Measurements from ENCODE around the gene HOXD12.

The HOXD12 gene

DNA sequence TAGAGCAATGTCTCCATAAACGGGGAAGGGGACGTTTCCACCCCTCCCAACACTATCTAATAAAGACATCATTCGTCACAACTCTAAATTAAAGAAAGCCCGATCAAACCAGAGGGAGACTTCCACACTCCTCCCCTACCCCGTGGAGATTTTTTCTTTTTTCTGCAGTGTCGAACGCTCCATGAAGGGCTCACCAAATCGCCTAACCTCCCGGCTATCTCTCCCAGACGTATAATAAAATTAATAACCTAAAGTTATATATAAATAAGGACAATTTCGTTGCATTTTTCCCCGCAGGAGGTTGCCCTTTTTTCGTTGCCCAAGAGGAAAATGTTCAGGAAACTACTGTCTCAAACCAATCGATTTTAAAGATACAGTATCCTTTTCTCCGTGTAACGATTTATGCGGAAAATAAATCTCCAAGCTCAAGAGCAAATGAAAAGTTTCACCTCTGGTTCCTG is 18.2 kb upstream of the HOXD12 start:
- DNase-seq: no peak

DNA sequence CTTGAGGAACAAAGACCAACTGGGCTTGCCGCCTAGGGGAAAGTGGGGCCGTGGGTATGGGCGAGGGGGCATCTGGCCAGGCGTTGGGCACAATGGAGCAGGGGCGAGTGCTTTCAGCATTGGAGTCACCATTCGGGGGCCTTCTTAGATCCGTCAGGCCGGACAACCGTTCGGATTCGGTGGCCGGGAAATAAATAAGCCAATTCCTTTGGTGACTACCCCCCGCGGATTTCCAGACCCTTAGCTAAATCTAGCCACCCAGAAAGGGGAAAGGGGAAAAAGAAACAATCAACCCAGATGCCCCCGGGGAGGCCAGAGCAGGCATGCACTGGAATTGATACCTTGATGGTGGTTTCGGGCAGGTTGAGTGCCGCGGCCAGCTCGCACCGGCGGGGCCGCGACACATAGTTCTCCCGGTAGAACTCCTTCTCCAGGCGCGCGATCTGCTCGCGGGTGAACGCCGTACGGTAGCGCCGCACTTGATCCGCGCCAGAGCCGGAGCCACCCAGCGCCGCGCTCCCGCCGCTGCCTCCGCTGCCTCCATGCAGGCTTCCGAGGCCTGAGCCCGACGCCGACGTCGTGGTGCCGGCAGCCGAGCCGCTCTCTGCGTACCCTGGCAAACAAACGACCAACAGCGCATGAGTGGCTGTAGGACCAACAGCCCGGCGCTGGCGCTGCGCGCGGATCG is 17.6 kb upstream of the HOXD12 start:
- no peak for DNase-seq

DNA sequence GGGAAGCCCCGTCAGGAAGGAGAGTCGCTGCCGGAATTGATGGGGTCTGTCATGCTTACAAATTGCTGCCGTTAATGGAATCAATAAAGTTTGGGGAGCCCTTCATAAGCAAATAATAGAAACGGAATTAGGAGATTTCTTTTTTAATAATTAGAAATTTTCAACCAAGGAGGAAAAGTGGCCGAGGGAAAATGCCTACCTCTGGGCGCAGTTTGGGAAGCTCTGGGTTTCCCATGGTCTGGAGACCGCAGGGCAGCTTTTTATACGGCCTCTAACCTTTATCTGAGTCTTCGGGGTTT is 17.1 kb upstream of the HOXD12 start:
- no peak for DNase-seq

DNA sequence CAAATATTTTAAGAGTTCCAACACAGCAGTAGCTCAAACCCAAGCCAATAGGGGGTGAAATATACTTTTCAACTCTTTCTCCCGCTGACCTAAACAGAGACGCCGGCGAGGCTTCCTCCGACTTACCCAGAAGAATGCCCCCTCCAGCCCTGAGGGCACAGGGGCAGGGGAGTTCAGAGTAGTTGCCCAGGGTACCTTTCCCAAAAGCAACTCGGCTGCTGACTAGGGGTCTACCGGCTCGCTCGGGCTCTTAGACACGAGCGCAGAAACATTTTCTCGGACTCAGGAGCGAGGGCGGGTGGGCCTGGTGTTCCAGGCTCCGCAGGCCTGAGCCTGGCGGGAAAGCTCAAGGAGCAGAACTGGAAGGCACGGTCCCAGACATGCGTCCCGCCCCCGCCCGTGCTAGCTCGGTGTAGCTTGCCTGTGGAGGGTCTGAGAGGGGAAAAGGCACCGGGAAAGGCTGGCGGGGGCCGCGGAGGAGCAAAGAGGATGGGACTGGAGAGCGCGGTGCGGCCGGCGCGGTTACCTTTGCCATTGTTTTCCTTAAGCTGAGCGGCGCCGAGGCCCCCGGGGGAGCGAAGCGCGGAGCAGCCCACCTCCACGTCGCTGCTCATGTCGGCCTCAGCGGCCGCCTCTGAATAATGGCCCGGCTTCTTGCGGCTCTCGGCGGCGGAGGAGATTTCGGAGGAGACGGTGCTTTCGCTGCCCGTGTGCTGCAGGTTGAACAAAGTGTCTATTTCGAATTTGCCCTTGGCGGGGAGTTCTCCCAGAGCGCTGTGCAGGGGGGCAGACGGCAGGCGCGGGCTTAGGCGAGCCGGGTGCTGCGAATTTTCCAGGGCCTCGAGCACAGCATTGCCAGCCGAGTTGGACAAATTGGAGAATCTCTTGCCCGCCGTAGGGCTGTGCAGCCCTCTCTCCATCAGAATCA is 16.5 kb upstream of the HOXD12 start:
- DNase-seq: no peak

DNA sequence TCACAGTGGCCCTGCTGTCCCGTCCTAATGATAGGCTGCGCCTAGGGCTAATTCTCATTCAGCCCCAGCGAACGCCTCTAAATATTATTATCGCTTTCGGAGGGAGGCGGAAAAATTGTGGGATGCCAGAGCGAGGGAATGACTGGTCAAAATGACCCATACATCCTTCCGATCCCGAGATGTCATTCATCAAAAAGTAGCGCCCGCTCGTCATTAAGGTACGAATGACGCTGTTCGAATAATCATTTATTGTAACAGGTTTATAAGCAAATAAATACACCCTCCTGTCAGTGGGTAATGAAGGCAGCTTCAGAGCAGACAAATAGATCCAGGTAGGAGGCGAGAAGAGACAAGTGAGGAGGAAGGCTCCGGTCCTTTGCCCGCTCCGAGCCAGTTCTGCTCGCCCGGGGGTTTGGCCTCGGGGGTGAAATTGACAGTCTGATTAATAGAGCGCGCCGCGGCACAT is 15.8 kb upstream of the HOXD12 start, which contains the start of gene EVX2:
Gene EVX2, minus strand, starts transcription at position 167 of the 466 bp plus-strand sequence. CDS start 186 bp downstream, outside the sequence.
- DNase-seq: no peak

DNA sequence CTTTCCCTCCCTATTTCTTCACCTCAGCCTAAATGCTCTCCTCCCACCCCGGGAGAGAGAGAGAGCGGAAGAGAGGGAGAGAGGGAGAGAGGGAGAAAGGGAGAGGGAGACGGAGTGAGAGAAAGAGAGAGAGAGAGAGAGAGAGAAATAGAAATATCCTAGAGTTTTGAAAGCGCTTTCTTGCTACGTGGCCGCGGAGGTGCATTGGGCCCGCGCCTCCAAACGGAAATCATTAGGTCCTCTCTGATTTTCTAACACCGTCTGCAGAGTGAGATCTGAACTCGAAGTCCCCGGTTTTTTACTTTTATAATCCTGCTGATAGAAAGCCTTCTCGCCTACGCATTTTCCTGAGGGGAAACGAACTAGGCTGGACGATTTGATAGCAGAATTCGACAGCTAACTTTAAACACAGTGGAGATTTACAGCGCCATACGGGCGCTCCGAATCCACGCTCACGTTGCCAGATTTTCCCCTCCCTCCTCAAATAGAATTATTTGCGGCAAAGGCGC is 14.9 kb upstream of the HOXD12 start:
- no peak for DNase-seq

DNA sequence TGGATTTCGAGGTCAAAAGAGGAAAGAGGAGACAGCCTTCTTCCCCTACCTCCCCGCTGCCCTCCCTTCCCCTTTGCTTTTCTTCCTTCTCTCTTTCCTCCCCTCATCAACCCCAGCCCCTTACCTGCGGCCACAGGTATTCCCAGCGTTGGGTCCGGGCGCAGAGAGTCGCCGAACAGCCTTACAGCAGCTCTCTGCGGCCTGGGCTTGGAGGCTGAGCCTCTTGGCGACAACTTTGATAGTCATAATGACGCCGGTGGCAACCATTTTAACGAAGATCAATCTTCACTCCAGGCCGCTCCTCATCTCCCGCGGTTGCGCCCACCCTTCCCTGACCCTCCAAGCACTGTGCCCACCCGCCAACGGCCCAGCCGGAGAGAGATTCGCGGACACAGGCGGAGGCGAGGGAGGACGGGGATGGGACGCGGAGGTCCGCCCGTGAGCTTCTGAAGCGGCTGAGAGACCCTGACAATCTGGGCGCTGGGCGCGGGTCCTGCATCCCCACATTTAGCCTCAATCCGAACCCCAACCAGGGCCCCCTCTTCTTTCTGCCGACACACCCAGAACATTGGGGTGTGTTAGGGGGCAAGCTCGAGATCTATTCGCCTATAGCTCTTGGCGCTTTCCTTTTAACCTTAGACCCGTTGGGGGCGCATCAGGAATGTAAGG is 14.3 kb upstream of the HOXD12 start:
- DNase-seq: no peak

DNA sequence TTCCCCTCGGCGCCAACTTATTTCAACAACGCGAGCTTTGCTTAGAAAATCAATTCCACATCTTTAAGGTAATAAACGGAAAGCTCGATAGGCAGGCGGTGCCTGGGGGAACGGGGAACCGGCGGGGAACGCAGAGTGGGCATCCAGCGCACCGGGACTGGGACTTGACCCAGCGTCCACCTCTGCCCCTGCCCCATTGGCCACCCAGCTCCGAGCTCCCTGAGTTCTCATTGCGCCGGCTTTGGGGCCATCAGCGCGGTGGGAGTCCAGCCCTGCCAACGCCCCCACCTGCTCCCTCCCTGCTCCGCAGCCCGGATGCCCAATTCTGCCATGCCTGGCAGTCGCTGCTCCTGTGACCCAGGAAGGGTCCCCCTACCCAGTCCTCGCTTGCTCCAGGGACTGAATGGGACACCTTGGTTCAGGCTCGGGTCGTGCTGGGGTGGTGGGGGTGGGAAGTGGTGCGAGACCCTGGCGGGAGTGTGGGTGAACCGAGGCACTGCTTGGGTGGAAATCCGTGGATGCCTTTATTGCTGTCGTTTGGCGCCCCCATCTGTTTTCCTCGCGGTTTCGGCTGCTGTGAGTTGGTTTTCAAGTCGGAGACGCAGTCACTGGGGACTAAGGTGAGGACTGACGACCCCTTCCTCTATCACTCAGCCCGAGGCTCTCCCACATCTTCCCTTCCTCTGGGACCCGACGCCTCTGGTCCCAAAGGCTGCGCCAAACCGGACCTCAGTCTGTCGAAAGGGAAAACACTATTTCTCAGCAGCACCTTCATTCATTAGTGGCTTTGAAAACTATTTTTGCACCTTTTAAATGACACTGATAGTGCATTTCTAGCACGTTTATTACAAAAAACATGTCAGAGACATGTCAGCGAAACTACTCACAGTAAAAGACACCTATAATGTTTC is 13.5 kb upstream of the HOXD12 start:
- peak; percentile 57 to 67 for DNase-seq

DNA sequence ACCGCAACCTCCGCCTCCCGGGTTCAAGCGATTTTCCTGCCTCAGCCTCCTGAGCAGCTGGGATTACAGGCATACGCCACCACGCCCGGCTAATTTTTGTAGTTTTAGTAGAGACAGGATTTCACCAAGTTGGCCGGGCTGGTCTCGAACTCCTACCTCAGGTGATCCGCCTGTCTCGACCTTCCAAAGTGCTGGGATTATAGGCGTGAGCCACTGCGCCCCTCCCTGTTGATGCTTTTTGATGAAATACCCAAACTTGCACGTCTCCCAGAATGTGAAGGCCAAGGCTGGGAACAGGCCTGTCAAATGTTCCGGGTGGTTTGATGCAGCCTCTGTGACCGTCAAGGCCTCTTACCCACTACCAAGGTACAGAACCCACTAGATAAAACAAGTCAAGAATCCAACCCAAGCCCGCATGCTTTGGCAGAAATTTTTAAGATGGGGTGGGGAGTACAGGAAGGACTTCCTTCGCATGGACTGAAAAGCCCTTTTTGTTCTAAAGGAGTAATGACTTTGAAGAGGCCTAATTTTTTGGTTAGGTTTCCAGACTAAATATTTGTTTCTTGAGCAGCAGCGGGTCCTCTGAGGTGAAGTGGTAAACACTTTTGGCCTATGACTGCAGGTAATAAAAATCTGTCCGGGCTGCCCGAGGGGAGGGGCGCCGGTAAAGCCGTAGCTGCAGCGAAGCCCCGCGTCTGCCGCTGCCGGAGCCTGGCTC is 12.1 kb upstream of the HOXD12 start:
- DNase-seq: no peak

DNA sequence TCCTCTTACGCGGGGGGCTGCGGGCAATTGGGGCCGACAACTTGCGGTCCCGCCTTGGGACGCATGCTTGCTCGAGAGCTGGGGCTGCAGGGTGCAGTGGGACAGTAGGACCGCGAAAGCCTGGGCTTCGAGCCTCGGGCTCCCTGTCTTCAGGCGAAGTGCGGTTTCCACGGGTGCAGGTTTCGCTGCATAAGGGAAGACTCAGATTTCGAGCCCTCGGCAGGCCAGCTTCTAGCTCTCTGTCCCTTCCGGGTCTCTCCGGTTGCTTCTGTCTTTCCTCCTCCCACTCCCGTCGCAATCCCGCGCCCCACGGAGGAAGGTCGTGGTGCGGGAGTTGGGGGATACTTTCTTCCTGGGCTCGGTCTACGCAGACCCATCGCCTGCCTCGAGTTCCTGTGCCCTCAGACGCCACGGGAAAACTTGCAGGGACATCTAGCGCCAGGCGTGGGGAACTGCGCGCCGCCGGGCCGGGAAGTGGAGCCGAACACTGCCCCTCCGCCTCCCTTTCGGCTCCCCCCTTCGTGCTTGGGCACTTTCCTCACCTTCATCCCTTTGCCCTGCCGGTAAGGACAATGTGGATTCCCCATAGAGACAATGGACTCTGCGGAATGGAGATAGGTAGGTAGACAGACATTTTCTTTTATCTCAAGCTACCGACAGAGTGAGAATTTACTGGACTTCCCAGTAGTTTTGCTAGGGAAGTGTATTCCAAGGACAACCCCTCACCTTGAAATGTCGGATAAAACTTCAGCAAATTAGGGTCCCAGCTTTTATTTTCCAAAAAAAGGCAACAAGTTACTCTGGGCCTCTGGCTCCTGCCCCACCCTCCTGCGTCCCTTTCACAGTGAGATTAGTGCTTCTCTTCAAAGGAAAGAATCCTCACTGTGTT is 11.3 kb upstream of the HOXD12 start:
- peak; percentile 69 to 78 for DNase-seq

DNA sequence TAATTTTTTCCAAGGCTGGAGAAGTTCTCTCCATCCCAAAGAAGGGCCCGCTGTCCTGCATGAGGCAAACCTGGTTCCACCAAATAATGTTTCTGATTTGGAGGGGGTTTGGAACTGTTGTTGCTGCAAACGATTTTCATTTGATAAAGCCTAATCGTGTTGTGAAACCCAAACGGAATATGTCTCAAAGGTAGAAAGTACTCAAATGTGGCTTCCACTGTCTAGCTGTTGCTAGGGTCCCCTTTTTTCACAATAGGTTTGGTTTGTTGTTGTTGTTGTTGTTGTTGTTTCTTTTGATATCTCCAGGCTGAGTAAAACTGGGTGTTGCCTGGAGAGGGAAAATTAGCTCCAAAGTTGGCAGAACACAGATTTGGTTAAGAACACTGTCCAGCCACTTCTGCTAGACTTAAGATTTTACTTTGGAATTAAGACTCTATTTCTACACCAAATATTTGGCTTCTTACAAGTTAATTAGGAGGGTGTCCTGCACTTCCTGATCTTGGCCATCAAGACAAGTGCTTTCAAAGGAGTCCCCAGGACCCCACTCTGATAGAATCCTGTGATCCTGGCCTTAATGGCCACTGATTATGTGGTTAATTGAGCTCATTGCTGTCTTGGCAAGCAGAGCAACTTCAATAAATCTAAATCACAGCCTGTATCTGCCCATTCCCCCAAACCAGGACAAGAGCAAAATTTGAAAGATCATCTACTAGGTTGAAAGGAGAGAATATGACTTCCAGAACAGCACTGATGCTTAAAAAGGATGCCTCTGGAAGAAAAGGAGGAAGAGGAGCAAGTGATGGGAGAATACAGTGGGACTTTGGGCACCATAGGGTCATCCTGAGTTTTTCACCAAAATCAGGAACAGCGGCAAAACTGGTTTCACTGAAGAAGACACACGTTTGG is 10.4 kb upstream of the HOXD12 start:
- no peak for DNase-seq

DNA sequence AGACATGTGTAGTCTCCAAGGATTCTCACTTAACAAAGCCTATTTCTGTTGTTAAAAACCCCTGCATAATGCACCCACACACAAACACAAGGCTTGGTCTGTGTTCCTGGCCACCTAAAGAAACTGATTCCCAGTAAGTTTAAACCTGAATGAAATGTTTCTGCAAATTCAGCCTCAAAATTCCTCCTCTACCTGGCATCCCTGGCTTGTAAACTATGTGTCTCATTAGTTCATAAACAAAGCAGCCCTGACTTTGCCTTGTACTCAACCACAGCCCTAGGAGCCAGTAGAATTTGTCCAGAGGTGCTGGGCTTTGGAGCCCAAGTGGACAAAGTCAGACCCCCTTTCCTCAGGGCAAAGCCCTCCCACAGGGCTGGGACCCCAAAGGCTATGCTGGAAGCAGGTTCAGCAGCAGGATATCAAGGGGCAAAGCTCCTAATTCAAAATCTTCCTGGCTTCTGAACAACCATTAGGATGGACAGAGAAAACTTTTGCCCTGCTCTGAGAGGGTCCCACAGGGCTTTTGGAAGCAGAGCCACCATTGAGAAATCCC is 9.7 kb upstream of the HOXD12 start:
- no peak for DNase-seq

DNA sequence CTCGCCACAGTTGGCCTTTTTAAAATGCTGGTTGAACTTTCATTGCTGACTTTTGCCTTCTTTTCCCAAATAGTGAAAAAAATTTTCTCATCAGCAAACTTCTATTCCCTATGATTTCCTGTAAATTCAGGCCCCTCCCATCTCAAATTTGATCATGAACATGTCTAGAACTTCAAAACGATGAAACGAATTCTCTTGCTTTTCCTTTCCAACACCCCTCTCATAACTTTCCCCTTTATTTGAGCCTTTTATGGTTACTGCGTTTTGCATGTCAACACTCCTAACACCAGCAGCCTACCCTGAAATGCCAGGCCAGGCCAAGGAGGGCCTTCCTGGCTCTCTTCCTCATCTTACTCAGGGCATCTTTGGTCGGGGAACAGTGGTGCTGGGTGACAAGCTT is 8.7 kb upstream of the HOXD12 start:
- no peak for DNase-seq

DNA sequence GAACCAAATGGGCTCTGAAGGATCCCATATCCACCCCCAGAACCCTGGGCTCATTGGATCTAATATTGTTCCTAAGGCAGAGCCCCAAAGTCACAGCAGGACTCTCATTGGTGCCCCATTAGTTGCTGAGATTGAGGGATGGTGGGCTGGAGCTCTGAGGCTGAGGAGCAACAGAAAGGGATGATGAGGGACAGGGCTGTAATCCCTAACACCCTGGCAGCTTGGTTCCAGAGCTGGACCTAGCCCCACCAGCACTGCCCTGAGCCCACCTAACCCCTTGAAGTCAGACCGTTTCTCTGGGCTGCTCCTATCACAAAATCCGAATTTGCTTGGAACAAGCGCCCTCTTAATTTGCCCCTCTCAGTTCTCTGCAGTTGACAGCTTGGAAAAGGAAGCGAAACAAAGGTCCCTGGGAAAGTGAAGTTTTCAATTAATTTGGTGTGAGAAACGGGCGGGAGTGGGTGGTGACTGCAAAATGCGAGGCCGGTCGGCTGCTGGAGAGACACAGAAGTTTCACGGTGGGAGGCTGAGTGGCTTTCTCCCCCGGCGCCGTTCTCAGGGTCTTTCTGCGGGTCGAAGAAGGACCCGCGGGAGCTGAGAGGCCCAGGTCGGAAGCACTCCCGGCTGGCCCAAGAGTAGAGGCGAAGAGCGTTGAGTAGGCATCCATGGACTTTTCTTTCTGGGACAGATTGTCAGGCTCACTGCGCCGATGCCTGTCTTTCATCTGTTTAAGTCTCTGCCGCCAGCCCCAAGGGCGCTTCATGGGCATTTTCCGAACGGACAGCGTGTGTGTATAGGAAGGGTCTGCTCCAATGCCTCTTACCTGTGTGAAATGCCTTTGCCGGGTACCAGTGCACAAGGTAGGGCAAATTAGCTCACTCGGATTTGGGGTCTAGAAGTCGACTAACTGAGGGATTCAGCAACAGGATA is 8.0 kb upstream of the HOXD12 start:
- DNase-seq: no peak

DNA sequence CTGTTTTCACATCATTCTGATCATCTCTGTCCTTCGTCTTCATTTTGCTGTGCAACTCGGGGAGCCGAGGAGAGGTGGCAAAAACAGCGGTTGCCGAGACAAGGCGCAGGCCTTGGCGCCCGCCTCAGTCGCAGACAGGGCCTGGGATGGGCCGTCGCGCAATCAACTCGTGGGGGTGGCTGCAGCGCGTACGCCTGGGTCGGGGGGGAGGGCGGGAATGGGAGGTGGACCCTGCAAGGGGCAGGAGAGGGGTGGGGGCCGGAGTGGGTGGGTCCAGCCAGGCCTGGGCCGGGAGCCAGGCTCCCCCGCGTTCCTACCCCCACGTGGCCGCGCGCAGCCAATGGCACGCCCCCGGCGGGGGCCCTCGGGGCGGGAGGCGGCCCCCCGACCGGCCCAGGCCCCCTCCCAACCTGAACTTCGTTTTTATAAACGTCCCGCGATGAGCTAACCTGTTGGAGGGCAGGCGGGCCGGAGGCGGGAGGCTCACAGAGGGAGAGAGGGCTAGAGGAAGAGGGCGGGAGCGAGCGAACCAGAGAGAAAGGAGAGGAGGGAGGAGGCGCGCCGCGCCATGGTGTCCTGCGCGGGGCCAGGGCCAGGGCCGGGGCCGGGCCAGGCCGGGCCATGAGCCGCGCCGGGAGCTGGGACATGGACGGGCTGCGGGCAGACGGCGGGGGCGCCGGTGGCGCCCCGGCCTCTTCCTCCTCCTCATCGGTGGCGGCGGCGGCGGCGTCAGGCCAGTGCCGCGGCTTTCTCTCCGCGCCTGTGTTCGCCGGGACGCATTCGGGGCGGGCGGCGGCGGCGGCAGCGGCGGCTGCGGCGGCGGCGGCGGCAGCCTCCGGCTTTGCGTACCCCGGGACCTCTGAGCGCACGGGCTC is 7.1 kb upstream of the HOXD12 start, which contains the start of gene HOXD13:
Gene HOXD13, plus strand, starts transcription at position 452 of the 875 bp plus-strand sequence. Its CDS starts 170 bp downstream, at position 622.
- peak; percentile 40 to 44 for DNase-seq

DNA sequence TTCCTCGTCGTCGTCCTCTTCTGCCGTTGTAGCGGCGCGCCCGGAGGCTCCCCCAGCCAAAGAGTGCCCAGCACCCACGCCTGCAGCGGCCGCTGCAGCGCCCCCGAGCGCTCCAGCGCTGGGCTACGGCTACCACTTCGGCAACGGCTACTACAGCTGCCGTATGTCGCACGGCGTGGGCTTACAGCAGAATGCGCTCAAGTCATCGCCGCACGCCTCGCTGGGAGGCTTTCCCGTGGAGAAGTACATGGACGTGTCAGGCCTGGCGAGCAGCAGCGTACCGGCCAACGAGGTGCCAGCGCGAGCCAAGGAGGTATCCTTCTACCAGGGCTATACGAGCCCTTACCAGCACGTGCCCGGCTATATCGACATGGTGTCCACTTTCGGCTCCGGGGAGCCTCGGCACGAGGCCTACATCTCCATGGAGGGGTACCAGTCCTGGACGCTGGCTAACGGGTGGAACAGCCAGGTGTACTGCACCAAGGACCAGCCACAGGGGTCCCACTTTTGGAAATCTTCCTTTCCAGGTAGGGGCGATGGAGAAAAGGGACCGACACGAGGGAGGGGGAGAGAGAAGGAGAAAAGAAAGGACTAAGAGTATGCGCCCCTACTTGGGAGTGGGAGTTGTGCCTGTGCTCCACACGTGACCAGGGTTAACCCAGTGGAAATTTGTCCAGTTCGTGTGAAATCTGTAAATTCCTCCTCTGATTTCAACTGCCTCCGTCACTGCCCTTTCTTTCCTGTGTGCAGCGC is 6.3 kb upstream of the HOXD12 start:
- DNase-seq: peak; percentile 37 to 39

Measured in Kasumi-1 (cell line).